ENCODE results near the gene S100A1.

GRCh38 chr1:153602749-153603148 is 25.5 kb upstream of the S100A1 start:
- no peak for TF ChIP-seq POLR2A (IDR thresholded peaks at IDR 0.05; ENCODE audit: low read depth, low read length)
- TF ChIP-seq POLR2AphosphoS5 (IDR thresholded peaks at IDR 0.05; ENCODE audit: low read depth, low read length) = no peak
